GM18909 (cell line): ENCODE results near the gene GOLGA2.

Experiments
- ATAC-seq: cut with Tn5 transposase; IDR thresholded peaks from one replicate; pipeline ENCODE4 v1.9.1; 2021; ENCODE audit warnings: mild to moderate bottlenecking; ENCODE audit not compliant: unreplicated experiment, poor library complexity

The GOLGA2 gene

GRCh38 chr9:128216781-128217553, 58.8 kb downstream of the GOLGA2 start:
- ATAC-seq, result no peak

- no peak for ATAC-seq
These were observed 60.1 kb downstream of the GOLGA2 start for GRCh38 chr9:128215491-128216409.

- no peak for ATAC-seq
These were observed 61.0 kb downstream of the GOLGA2 start for GRCh38 chr9:128214571-128215490.

- ATAC-seq, result no peak
These were observed 61.9 kb downstream of the GOLGA2 start for GRCh38 chr9:128213746-128214497.

- no peak for ATAC-seq
These were observed 63.9 kb downstream of the GOLGA2 start for GRCh38 chr9:128211981-128212281.

GRCh38 chr9:128211186-128211980, 64.4 kb downstream of the GOLGA2 start:
- ATAC-seq, result no peak

- no peak for ATAC-seq
These were observed 66.7 kb downstream of the GOLGA2 start for GRCh38 chr9:128208946-128209669.

- no peak for ATAC-seq
These were observed 67.4 kb downstream of the GOLGA2 start for GRCh38 chr9:128208386-128208785.

- ATAC-seq, result no peak
These were observed 68.6 kb downstream of the GOLGA2 start for GRCh38 chr9:128206916-128207910.

GRCh38 chr9:128206484-128206883, 69.3 kb downstream of the GOLGA2 start:
- ATAC-seq, result no peak
